Measurements from ENCODE around the gene ING1.
"Not testable (repeated sequence)": the region's sequence is repeated elsewhere in the genome, so short reads cannot be mapped to it uniquely, and the experiment has no call there.

Gene ING1

GRCh38 chr13:110713642-110713952 lies at the start of gene ING1:
Gene ING1 (plus strand): TSS chr13:110713700. CDS start chr13:110714150, 450 bp downstream.
- peak within 1 kb of the TSS; percentile 90 for H3K4me3 ChIP-seq (ENCODE audit: low read depth, low read length)
- DNase-seq = no peak
- H3K27me3 ChIP-seq (replicated peaks) = no peaks in the 10 kb centered on the region
- peak within 1 kb of the TSS; percentile 94 for H3K27ac ChIP-seq
- TF ChIP-seq CTCF (IDR thresholded peaks at IDR 0.05; ENCODE audit: low read depth, low read length, missing control alignments) = no peak
- no peaks in the 10 kb centered on the region for H3K36me3 ChIP-seq (replicated peaks)
- in situ Hi-C loops (cut with HindIII; ENCODE audit: low pct_ligation_motif_present, low sequenced_read_pairs) = no loop called here

GRCh38 chr13:110664041-110664440 lies 49.5 kb upstream of the ING1 start:
- H3K36me3 ChIP-seq (replicated peaks) = peaks cover 43% of the 10 kb centered on the region
- in situ Hi-C loops (cut with HindIII; ENCODE audit: low pct_ligation_motif_present, low sequenced_read_pairs) = no loop called here

GRCh38 chr13:110664673-110665072 lies 48.8 kb upstream of the ING1 start:
- Histone ChIP-seq H3K27me3 (replicated peaks) (no peaks in the 10 kb centered on the region), H3K27ac (no peak overlapping the region), H3K4me3 (ENCODE audit: low read depth, low read length) (no peak overlapping the region), H3K36me3 (replicated peaks) (peaks cover 46% of the 10 kb centered on the region)
- no peak for TF ChIP-seq CTCF (IDR thresholded peaks at IDR 0.05; ENCODE audit: low read depth, low read length, missing control alignments)
- no peak for DNase-seq
- in situ Hi-C loops (cut with HindIII; ENCODE audit: low pct_ligation_motif_present, low sequenced_read_pairs) = no loop called here

More at GRCh38 chr13:110664041-110664440, 49.5 kb upstream of the ING1 start:
- Histone ChIP-seq H3K4me3 (ENCODE audit: low read depth, low read length) (no peak overlapping the region), H3K27ac (no peak overlapping the region), H3K27me3 (replicated peaks) (no peaks in the 10 kb centered on the region)
- no peak for TF ChIP-seq CTCF (IDR thresholded peaks at IDR 0.05; ENCODE audit: low read depth, low read length, missing control alignments)
- no peak for DNase-seq

GRCh38 chr13:110665491-110666254 lies 47.8 kb upstream of the ING1 start:
- no peaks in the 10 kb centered on the region for H3K27me3 ChIP-seq (replicated peaks)
- no peak for TF ChIP-seq CTCF (IDR thresholded peaks at IDR 0.05; ENCODE audit: low read depth, low read length, missing control alignments)
- H3K27ac ChIP-seq = no peak overlapping the region
- peaks cover 47% of the 10 kb centered on the region for H3K36me3 ChIP-seq (replicated peaks)
- in situ Hi-C loops (cut with HindIII; ENCODE audit: low pct_ligation_motif_present, low sequenced_read_pairs) = no loop called here
- H3K4me3 ChIP-seq (ENCODE audit: low read depth, low read length) = no peak overlapping the region
- no peak for DNase-seq

- Histone ChIP-seq H3K27ac (no peak overlapping the region), H3K36me3 (replicated peaks) (peaks cover 42% of the 10 kb centered on the region), H3K4me3 (ENCODE audit: low read depth, low read length) (no peak overlapping the region), H3K27me3 (replicated peaks) (no peaks in the 10 kb centered on the region)
- in situ Hi-C loops (cut with HindIII; ENCODE audit: low pct_ligation_motif_present, low sequenced_read_pairs) = no loop called here
- TF ChIP-seq CTCF (IDR thresholded peaks at IDR 0.05; ENCODE audit: low read depth, low read length, missing control alignments) = no peak
- no peak for DNase-seq
Measured at GRCh38 chr13:110666255-110666533, 47.3 kb upstream of the ING1 start.

GRCh38 chr13:110669036-110669435 lies 44.5 kb upstream of the ING1 start:
- H3K27ac ChIP-seq = no peak overlapping the region
- H3K36me3 ChIP-seq (replicated peaks) = peaks cover 19% of the 10 kb centered on the region
- no peak for TF ChIP-seq CTCF (IDR thresholded peaks at IDR 0.05; ENCODE audit: low read depth, low read length, missing control alignments)
- in situ Hi-C loops (cut with HindIII; ENCODE audit: low pct_ligation_motif_present, low sequenced_read_pairs) = no loop called here
- H3K27me3 ChIP-seq (replicated peaks) = no peaks in the 10 kb centered on the region
- no peak for DNase-seq
- no peak overlapping the region for H3K4me3 ChIP-seq (ENCODE audit: low read depth, low read length)

- DNase-seq; H3K27me3 ChIP-seq (replicated peaks); H3K4me3 ChIP-seq (ENCODE audit: low read depth, low read length); in situ Hi-C loops (cut with HindIII; ENCODE audit: low pct_ligation_motif_present, low sequenced_read_pairs); H3K27ac ChIP-seq: not testable (repeated sequence)
- peaks cover 19% of the 10 kb centered on the region for H3K36me3 ChIP-seq (replicated peaks)
Measured at GRCh38 chr13:110669814-110670213, 43.7 kb upstream of the ING1 start.

Data from brain microvascular endothelial cell (primary cell).